ENCODE data around the gene RNF157.
"Not testable (repeated sequence)": the region's sequence is repeated elsewhere in the genome, so short reads cannot be mapped to it uniquely, and the experiment has no call there.

RNF157 gene

DNA sequence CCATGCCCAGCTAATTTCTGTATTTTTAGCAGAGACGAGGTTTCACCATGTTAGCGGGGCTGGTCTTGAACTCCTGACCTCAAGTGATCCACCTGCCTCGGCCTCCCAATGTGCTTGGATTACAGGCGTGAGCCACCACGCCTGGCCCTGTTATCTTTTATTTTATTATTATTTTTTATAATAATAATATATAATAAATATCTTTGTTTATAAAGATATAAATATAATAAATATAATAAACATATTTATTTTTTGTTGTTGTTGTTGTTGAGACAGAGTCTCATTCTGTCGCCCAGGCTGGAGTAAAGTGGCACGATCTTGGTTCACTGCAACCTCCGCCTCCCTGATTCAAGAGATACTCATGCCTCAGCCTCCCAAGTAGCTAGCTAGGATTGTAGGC is 7.0 kb upstream of the RNF157 start:
- no peak for TF ChIP-seq CTCF (conservative IDR thresholded peaks at IDR 0.05)
- no peak for TF ChIP-seq ZFX (IDR thresholded peaks at IDR 0.05)
- H3K27ac ChIP-seq, result no peak overlapping the region

- no peak overlapping the region for H3K27ac ChIP-seq
- TF ChIP-seq CTCF (conservative IDR thresholded peaks at IDR 0.05) (no peak), ZFX (IDR thresholded peaks at IDR 0.05) (no peak)
Measured at GRCh38 chr17:76246080-76247066, 6.1 kb upstream of the RNF157 start.

DNA sequence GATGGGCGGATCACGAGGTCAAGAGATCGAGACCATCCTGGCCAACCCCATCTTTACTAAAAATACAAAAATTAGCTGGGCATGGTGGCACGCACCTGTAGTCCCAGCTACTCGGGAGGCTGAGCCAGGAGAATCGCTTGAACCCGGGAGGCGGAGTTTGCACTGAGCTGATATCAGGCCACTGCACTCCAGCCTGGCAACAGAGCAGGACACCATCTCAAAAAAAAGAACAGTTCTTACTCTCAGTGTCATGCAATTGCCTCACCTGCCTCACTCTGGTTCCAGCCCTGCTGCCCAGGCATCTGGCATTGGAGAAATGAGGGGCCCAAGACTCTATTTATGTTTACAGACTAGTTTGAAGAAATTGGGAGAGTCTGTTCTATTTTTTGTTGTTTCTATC is 4.4 kb upstream of the RNF157 start:
- not testable (repeated sequence) for H3K27ac ChIP-seq

DNA sequence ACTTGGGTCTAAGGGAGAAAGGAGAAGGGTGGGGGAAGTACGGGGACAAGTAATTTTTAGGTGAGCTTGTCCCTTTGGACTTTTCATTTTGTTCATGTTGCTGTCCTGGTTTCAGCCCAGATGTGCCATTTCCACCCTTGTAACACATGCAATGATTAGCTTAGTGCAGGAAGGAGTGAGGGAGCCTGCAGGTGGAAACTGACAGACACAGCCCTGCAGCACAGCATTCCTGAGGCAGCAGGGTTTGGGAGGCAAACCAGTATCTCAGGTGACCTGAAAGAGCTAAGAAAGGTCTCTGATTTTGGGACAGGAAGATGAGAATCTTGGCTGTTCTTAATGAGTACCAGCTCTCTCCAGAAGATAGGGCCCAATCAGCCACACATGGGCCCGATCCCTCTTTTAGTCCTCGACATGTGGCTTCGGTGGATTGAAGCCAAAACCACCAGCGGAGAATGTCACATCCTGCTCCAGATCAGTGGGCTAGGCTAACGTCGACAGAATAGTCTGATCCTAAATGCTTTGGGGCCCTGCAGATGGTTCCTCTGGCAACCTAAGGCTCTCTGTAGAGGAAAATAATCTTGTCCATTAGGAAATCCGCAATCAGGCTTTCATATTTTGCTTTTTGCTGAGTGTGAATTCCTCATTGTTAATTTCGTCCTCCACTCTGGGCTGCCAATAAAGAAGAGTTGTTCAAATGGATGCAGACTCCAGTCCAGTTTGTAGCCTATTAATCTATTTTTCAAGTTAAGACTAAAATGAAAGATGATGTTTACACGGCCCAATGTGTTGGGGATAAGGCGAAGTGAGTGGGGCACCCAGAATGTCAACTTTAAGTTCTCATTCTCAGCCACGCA is 3.8 kb upstream of the RNF157 start:
- no peak overlapping the region for H3K27ac ChIP-seq
- TF ChIP-seq ZFX (IDR thresholded peaks at IDR 0.05) (no peak), CTCF (conservative IDR thresholded peaks at IDR 0.05) (no peak)

DNA sequence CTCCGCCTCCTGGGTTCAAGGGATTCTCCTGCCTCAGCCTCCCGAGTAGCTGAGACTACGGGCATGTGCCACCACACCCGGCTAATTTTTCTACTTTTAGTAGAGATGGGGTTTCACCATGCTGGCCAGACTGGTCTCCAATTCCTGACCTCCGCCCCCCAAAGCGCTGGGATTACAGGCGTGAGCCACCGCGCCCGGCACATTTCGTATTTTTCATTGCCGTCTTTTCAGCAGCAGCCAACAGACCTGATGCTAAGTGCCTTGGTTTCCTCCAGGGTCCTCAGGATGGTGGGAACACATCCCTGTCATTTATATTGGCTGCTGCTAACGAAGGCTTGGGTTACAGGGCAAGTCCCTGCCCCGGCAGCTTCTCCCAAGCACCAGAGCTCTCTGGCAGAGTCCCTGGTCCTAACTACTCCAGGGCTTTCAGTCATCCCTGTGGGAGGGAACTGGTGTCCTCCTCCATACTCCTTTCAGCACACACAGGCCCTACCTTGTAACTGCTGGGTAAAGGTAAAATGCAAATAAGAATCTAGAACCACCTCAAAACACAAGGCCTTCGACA is 1.5 kb upstream of the RNF157 start:
- peak overlapping the region; percentile 72 for H3K27ac ChIP-seq
- TF ChIP-seq CTCF (conservative IDR thresholded peaks at IDR 0.05) (no peak), ZFX (IDR thresholded peaks at IDR 0.05) (no peak)

DNA sequence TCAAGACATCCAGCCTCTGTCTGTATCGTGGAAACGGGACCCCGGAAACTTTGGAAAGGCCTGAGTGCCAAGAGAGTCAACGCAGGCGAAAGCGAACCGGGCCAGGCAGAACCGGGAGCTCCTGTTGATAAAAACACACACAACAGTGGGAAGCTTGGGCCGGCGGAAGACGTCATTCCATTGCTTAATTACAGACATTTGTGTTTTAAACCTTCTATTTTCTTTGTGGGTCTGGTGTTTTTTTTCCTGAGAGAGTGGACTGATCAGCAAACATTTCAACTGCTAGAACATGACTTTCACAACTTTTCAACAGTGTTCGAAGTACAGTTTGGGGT is 878 bp upstream of the RNF157 start:
- H3K27ac ChIP-seq, result peak overlapping the region; percentile 72
- TF ChIP-seq CTCF (conservative IDR thresholded peaks at IDR 0.05) (no peak), ZFX (IDR thresholded peaks at IDR 0.05) (no peak)

GRCh38 chr17:76239538-76240274 is 587 bp downstream of the RNF157 start:
- TF ChIP-seq ZFX (IDR thresholded peaks at IDR 0.05), result no peak
- TF ChIP-seq CTCF (conservative IDR thresholded peaks at IDR 0.05), result no peak
- H3K27ac ChIP-seq, result peak overlapping the region; percentile 72; the same call in 1 of the 2 replicates
